Muscle of leg (tissue), 11 donors: ENCODE data around the gene IPO4. TPM values are rescaled to one million over a fixed set of nuclear protein-coding genes. Genes with fewer than 3 reads are reported as not detected.
A peak's percentile ranks its signal among the peaks of the same experiment; 100 is the strongest.

Experiments used
- DNase-seq: peaks from one replicate; pipeline ENCODE4 v3.0.0; 2013
- H3K27ac ChIP-seq: one replicate; pipeline ENCODE4 v1.5.1; 2013; ENCODE audit warnings: mild to moderate bottlenecking, low read length, control low read depth
- H3K27me3 ChIP-seq: one replicate; pipeline ENCODE4 v1.6.1; 2013; ENCODE audit warnings: low read length; ENCODE audit not compliant: control insufficient read depth, insufficient read depth
- H3K36me3 ChIP-seq: one replicate; pipeline ENCODE4 v1.6.1; 2013; ENCODE audit warnings: low read length; ENCODE audit not compliant: control insufficient read depth, insufficient read depth
- H3K4me1 ChIP-seq: one replicate; pipeline ENCODE4 v1.6.1; 2013; ENCODE audit warnings: low read length; ENCODE audit not compliant: control insufficient read depth, insufficient read depth
- H3K4me3 ChIP-seq: one replicate; pipeline ENCODE4 v1.5.1; 2013; ENCODE audit warnings: low read length, control low read depth
- H3K9me3 ChIP-seq: replicated peaks from 2 replicates; pipeline ENCODE4 v1.6.1; 2013; ENCODE audit warnings: low read depth, low read length; ENCODE audit not compliant: control insufficient read depth
- WGBS: methylation state at CpG from one replicate; pipeline ENCODE4 v1.1.5; 2013; ENCODE audit warnings: missing lambda C conversion rate; ENCODE audit not compliant: insufficient coverage; 5-methylcytosine and 5-hydroxymethylcytosine counted together
- polyA plus RNA-seq, 8 donors: library from polyadenylated mRNA; unstranded; fragments of 120-200 nt; gene quantifications; one replicate each; pipeline versions ENCODE4 v1.2.1 to v1.2.3, GENCODE V29; 2013; ENCODE audit warnings: inconsistent platforms in 1 of 8, low replicate concordance in 1 of 8; ENCODE audit not compliant: insufficient read length in 8 of 8, insufficient read depth in 1 of 8
- total RNA-seq: library from RNA; stranded (reverse); fragments of 120-200 nt; gene quantifications from one replicate; pipeline ENCODE4 v1.2.4, GENCODE V29; 2013

Gene IPO4
- total and polyA plus RNA-seq, 9 donors, result 19.9 to 37.5 (median 29.4) TPM

- peak overlapping the region; percentile 57 for H3K27ac ChIP-seq
These were observed 40.7 kb downstream of the IPO4 start for GRCh38 chr14:24147761-24148428.

DNA sequence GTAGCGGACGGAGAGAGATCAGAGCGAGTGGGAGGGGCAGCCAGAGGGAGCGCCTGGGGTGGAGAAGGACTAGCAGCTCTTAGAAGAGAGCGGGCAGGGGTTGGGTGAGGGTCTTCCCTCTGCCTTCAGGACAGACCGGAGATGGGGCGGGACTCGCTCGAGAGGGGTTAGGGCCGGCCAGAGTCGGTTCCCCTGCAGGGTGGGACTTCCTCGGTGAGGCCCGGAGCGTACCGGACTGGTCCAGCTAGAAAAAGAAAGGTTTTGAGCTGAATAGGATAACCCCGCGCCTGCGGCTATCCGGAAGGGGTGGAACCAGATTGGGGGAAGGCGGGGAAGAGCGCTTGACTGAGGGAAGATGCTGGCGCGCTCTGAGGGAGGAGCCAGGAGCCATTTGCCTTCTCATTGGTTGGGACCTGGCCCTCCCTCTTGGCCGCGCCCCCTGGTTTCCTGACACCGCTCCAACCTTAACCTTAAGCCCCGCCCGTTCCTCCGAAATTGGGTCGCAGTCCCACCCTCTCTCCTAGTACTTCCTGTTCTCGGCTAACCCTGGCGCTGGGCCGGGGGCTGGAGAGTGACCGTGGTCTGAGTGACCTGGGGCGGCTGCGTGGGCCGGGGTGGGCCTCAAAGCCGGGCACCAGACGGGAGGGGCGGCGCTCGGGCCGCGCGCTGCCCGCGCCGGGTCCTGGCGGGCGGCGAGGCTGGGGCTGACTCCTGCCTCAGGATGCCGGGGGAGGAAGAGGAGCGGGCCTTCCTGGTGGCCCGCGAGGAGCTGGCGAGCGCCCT, 41.4 kb downstream of the IPO4 start, which contains the start of gene RNF31:
RNF31 (plus strand) TSS at position 521 of the 783 bp plus-strand sequence; CDS start at position 722, 201 bp downstream.
- H3K27me3 ChIP-seq, result no peaks in the 10 kb centered on the region
- peaks cover 63% of the 10 kb centered on the region for H3K36me3 ChIP-seq
- peak within 1 kb of the TSS; percentile 97 for H3K27ac ChIP-seq
- peaks cover 27% of the 10 kb centered on the region for H3K4me1 ChIP-seq
- WGBS, result under 1% methylated on average over 55 of the region's 57 CpGs
- peak within 1 kb of the TSS; percentile 63 for H3K4me3 ChIP-seq
- no peaks in the 10 kb centered on the region for H3K9me3 ChIP-seq
- peak; percentile 100 for DNase-seq

More at GRCh38 chr14:24147761-24148428, 40.7 kb downstream of the IPO4 start:
- Histone ChIP-seq H3K9me3 (no peaks in the 10 kb centered on the region), H3K4me3 (peak overlapping the region; percentile 63), H3K36me3 (peaks cover 68% of the 10 kb centered on the region), H3K27me3 (no peaks in the 10 kb centered on the region), H3K4me1 (peaks cover 25% of the 10 kb centered on the region)
- no peak for DNase-seq
- 7% methylated on average over 23 of the region's 29 CpGs for WGBS

DNA sequence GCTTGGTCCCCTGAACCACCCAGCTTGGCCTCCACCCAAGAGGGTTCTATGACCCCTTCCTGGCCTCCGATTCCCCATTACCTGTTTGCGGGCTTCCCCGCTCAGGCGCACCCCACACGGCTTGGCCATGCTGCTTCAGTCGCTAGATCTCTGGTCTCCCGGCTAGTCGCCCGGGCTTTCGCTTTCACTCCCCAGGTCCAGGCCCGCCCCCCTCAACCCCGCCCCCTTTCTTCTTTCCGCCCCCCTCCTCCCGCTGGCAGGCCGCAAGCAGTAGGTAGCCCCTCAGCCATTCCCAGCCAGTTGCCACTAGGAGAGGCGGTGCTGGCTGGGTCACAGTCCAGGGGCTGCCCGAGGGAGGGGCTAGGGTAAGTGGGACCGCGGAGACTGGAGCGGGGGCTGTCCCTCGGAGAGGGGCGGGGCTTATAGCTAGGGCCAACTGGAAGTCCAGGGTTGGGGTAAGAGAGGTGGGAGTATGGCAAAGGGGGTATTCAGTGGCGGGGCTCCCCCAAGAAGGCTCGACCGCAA, 42.1 kb downstream of the IPO4 start, which contains the start of gene PSME2:
PSME2 (minus strand) TSS at position 158 of the 525 bp plus-strand sequence; CDS start at position 129, 29 bp downstream.
- H3K27ac ChIP-seq, result peak within 1 kb of the TSS; percentile 97
- peak; percentile 98 for DNase-seq
- no peaks in the 10 kb centered on the region for H3K27me3 ChIP-seq
- no peaks in the 10 kb centered on the region for H3K9me3 ChIP-seq
- H3K36me3 ChIP-seq, result peaks cover 57% of the 10 kb centered on the region
- H3K4me3 ChIP-seq, result peak within 1 kb of the TSS; percentile 63
- H3K4me1 ChIP-seq, result peaks cover 32% of the 10 kb centered on the region
- WGBS, result 0% methylated on average over 16 of the region's 25 CpGs

DNA sequence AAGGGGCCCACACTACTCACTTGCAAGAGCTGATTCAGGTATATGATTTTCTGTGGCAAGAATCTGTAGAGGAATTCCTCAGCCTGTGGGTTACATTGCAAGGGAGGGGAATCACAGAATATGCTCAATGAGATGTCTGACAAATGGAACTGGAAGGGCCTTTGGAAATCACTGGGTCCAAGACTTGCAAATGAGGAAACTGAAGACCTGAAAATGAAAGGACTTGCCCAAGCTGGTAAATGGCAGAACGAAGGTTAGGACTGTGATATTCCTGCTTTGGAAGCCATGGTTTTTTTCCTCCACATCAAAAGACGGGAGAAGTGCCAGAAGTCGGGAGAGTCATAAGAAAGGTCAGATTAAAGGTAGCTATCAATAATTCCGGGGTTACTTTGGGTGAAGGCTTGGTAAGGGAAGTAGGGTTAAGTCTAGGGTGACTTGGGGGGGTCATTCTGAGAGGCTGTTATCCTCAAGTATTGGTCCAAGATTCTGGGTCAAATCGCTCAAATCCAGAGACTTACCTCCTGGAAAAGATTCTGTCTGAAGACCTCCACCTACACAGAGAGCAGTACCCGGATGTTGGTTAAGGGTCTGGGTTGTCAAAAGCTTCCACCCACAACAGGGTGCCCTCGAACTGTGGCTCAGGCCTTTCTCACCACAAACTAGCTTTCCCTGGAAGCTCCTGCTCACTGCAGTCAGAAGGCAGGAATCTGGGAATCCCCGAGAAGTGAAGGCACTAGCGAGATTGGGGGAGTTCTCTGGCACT, 42.7 kb downstream of the IPO4 start:
- DNase-seq, result no peak
- Histone ChIP-seq H3K27ac (peak overlapping the region; percentile 97), H3K4me3 (peak overlapping the region; percentile 63), H3K4me1 (peaks cover 32% of the 10 kb centered on the region), H3K27me3 (no peaks in the 10 kb centered on the region), H3K36me3 (peaks cover 51% of the 10 kb centered on the region), H3K9me3 (no peaks in the 10 kb centered on the region)
- 40% methylated on average over 1 of the region's 9 CpGs for WGBS

DNA sequence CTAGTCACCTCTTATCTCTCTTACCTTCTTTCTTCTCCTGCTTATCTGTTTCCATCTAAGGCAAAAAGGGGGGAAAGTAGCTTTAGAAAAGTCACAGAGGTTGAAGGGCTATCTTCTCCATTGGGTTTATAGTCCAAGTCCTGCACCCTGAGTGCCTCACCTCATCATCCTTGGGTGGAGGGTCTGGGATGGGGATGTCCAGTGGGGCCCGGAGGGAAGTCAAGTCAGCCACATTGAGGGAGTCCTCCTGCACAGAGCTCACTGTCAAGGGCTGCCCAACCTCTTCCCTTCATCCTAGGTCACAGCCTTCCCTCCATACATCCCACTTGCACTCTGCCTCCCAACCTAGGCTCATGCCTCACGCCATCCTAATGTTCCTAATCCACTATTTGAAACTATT, 43.4 kb downstream of the IPO4 start:
- Histone ChIP-seq H3K36me3 (peaks cover 44% of the 10 kb centered on the region), H3K27me3 (no peaks in the 10 kb centered on the region), H3K9me3 (no peaks in the 10 kb centered on the region), H3K27ac (no peak overlapping the region), H3K4me1 (peaks cover 38% of the 10 kb centered on the region), H3K4me3 (no peak overlapping the region)
- no CpG with 5 or more reads among the region's 2 CpGs for WGBS
- DNase-seq, result no peak

GRCh38 chr14:24144451-24144850, 44.2 kb downstream of the IPO4 start:
- no peak overlapping the region for H3K27ac ChIP-seq
- peaks cover 43% of the 10 kb centered on the region for H3K4me1 ChIP-seq
- peaks cover 39% of the 10 kb centered on the region for H3K36me3 ChIP-seq
- peak; percentile 1 for DNase-seq
- H3K9me3 ChIP-seq, result no peaks in the 10 kb centered on the region
- no CpG with 5 or more reads among the region's 1 CpG for WGBS
- H3K27me3 ChIP-seq, result no peaks in the 10 kb centered on the region
- no peak overlapping the region for H3K4me3 ChIP-seq

GRCh38 chr14:24143511-24143910, 45.1 kb downstream of the IPO4 start:
- Histone ChIP-seq H3K27me3 (no peaks in the 10 kb centered on the region), H3K4me3 (no peak overlapping the region), H3K36me3 (peaks cover 39% of the 10 kb centered on the region), H3K27ac (no peak overlapping the region), H3K4me1 (peaks cover 49% of the 10 kb centered on the region), H3K9me3 (no peaks in the 10 kb centered on the region)
- WGBS, result no CpG with 5 or more reads among the region's 2 CpGs
- DNase-seq, result no peak

GRCh38 chr14:24141097-24141880, 47.3 kb downstream of the IPO4 start, which contains the start of gene EMC9:
TSS of gene EMC9 (minus strand) at chr14:24141591. CDS start at chr14:24141304, 287 bp downstream.
- Histone ChIP-seq H3K9me3 (no peaks in the 10 kb centered on the region), H3K27ac (peak within 1 kb of the TSS; percentile 99), H3K4me3 (peak within 1 kb of the TSS; percentile 94), H3K27me3 (no peaks in the 10 kb centered on the region), H3K36me3 (peaks cover 54% of the 10 kb centered on the region), H3K4me1 (peaks cover 60% of the 10 kb centered on the region)
- DNase-seq, result peak; percentile 100
- WGBS, result under 1% methylated on average over 65 of the region's 65 CpGs

DNA sequence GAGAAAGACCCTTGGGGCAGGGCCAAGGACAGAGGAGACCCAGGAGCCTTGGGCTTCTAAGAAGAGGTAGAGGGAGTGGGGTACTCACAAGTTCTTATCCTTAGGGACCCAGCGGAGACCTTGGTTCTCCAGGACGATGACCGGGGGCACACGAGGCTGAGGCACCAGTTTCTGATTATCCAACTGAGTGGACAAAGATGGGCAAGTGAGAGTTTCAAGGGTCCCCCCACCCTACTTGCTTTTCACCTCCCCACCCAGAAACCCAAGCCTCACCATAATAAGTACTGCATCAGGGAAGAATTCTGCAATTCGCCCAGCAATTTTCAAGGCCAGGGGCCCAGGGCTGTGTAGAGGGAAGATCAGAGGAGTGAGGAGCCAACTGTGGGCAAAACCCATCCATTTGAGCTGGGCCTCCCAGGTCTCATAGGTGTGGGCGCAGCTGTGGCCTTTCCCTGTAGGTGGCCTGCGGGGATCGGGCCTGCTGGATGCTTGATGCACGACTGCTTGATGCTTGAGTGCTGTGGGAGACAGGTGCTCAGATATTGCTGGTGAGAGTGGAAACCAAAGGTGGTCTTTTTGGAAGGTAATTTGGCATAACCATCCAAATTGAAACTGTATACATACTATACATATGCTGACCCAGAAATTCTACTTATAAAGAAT, 49.2 kb downstream of the IPO4 start:
- peaks cover 43% of the 10 kb centered on the region for H3K36me3 ChIP-seq
- peaks cover 51% of the 10 kb centered on the region for H3K4me1 ChIP-seq
- no peak overlapping the region for H3K4me3 ChIP-seq
- peak overlapping the region; percentile 55 for H3K27ac ChIP-seq
- no peak for DNase-seq
- H3K9me3 ChIP-seq, result no peaks in the 10 kb centered on the region
- 71% methylated on average over 1 of the region's 9 CpGs for WGBS
- H3K27me3 ChIP-seq, result no peaks in the 10 kb centered on the region
